LNCAP (cell line): Measurements from ENCODE around the gene ARHGEF10L.

Source experiments
- TF ChIP-seq, protein P1 (sequence below): fragments of 450-650 bp; IDR thresholded peaks from 2 replicates; pipeline ENCODE4 v1.5.1; 2017; ENCODE audit warnings: mild to moderate bottlenecking

ARHGEF10L gene

DNA sequence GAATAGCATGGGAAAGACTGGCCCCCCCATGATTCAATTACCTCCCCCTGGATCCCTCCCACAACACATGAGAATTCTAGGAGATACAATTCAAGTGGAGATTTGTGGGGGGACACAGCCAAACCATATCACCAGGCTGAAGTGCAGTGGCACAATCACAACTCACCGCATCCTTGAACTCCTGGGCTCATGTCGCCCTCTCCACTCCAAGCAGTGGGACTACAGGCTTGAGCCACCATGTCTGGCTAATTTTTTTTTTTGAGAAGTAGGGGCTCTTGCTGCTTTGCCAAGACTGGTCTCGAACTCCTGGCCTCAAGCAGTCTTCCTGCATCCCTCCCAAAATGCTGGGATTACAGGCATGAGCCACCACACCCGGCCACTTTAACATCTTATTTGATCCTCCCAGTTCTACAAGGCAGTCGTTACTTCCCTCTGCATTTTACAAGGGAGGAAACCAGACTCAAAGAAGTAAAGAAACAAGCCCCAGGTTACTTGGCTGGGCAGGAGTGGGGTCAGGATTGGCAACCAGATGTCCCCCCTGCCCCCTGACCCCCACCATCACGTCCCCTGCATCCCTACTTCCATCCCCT lies 188.7 kb downstream of the ARHGEF10L start:
- TF ChIP-seq, protein P1, sequence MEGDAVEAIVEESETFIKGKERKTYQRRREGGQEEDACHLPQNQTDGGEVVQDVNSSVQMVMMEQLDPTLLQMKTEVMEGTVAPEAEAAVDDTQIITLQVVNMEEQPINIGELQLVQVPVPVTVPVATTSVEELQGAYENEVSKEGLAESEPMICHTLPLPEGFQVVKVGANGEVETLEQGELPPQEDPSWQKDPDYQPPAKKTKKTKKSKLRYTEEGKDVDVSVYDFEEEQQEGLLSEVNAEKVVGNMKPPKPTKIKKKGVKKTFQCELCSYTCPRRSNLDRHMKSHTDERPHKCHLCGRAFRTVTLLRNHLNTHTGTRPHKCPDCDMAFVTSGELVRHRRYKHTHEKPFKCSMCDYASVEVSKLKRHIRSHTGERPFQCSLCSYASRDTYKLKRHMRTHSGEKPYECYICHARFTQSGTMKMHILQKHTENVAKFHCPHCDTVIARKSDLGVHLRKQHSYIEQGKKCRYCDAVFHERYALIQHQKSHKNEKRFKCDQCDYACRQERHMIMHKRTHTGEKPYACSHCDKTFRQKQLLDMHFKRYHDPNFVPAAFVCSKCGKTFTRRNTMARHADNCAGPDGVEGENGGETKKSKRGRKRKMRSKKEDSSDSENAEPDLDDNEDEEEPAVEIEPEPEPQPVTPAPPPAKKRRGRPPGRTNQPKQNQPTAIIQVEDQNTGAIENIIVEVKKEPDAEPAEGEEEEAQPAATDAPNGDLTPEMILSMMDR = no peak

DNA sequence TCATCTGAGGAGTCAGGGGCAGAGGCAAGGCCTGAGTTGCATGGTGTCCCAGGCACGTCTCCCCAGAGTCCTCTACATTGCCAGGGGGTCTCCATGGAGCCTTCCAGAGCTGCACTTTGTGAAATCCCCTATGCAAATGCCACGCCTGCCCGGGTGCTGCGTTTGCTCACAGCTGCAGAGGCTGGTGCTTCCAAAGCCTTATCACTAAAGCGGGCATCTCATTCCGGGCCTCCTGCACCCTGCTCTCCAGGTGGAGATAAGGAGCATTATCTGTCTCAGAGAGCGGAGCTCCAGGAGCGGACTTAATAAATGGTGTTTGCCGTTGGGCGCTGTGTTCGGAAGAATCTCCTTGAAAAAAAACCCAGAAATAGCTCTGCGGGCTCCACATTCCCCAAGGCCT lies 189.8 kb downstream of the ARHGEF10L start:
- TF ChIP-seq, protein P1 = no peak

DNA sequence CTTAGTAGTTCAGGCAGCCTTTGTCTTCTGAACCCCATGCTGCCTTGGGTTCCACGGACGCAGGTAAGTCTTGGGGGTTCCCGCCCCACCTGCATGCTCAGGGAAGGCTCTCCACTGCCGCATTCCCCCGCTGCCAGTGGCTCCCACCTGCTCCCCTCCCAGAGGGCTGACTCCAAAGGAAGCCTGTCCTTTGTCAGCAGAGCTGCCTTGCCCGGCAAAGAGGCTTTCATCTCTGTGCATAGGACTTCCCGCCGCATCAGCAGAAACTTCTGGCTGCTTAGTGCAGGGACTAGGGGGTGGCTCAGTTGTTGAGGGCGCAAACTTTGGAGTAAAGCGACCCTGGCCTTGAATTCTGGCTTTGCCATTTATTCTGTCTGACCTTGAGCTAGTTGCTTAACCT lies 190.4 kb downstream of the ARHGEF10L start:
- TF ChIP-seq, protein P1 = no peak

DNA sequence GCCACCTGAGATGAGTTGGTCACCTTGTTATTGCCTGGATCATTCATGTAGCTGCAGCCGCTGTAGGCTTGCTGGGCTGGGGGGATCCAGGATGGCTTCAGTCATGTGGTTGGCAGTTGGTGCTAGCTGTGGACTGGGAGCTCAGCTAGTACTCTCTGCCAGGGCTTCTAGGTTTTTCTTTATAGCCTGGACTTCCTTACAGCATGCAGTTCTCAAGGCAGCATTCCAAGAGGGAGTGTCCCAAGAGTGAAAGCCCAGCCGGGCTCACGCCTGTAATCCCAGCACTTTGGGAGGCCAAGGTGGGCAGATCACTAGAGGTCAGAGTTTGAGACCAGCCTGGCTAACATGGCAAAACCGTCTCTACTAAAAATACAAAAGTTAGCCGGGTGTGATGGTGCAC lies 192.0 kb downstream of the ARHGEF10L start:
- TF ChIP-seq, protein P1 = no peak

DNA sequence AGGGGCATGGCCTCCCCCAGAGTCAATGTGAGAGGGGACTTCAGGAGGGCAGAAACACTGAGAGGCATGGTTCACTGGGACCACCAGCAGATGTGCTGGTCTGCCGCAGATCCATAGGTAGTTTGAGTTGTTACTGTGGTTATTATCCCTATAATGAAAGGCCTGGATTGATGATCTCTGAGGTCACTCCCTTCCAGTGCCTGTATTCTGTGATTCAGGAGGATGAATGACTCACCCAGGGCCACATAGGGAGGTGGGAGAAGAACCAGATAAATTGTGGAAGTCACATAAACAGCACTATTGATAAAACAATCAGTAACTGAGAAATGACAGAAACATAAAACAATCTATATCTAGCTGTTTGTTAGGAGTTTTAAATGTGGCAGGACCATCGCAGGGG lies 193.0 kb downstream of the ARHGEF10L start:
- TF ChIP-seq, protein P1 = no peak

DNA sequence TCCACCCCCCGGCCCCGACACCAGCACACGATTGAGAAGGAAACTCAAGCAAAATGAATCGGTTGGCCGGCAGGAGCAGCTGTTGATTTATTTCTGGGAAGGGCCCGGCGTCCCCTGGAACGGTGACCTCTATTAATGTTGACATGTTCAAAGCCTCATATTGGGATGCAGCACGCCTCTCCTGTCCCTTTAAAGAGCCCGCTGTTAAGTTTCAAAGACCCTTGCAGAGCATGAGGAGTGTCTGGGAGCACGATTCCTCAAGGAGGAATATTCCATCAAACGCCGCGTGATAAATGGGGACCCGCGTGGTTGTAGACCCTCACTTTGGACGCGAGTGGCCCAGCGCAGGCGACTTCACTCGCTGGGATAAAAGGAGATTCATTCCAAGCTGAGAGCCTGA lies 194.2 kb downstream of the ARHGEF10L start:
- TF ChIP-seq, protein P1 = no peak

DNA sequence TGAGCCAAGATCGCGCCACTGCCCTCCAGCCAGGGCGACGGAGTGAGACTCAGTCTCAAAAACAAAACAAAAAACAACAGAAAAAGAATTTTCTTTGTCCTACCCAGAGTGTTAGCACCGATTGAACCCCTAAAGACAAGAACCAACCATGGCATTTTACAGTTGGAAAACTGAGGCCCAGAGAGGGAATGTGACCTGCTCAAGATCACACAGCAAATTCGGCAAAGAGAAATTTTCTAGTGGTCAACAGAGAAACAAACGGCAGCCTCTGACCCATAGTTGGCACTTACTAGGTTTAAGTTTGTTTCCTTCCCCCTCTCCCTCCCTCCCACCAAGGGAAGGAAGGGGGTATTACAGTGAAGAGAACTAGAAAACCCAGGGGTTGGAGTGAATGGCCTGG lies 195.1 kb downstream of the ARHGEF10L start:
- TF ChIP-seq, protein P1 = no peak

DNA sequence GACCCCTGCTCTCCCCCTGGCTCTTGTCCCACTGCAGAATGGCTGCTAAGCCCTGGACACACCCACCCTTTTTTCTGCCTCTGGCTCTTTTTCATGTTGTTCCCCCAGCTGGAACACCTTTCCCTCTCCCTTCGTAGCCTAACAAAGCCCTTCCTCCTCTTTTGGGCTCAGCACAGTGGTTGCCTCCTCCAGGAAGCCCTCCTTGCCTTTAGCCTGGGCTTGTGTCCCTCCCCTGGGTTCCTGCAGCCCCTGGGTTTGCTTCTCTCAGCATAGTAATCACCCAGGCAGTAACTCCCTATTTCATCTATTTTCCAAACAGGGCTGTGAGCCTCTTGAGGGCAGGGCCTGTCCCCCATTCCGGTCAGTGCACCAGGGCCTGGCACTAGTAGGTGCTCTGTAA lies 195.8 kb downstream of the ARHGEF10L start:
- TF ChIP-seq, protein P1 = no peak
